Measurements from ENCODE around the gene RASA3. TPM values are rescaled to one million over a fixed set of nuclear protein-coding genes. Genes with fewer than 3 reads are reported as not detected.
"Not testable (repeated sequence)": the region's sequence is repeated elsewhere in the genome, so short reads cannot be mapped to it uniquely, and the experiment has no call there.

The RASA3 gene
- total RNA-seq, 4 donors from 2014 or later = 4.4 to 15.6 (median 8.5) TPM

GRCh38 chr13:114112826-114113322, 19.5 kb downstream of the RASA3 start:
- in situ Hi-C loops (cut with MboI; ENCODE audit: low pct_ligation_motif_present in 1 of 4, low pct_unique_long_range_greater_than_20kb in 1 of 4, low sequenced_read_pairs in 3 of 4) (no loop called here), intact Hi-C loops (cut with DNase I; ENCODE audit: low total_unique reads) (no loop called here)
- Histone ChIP-seq H3K36me3 (no peaks in the 10 kb centered on the region), H3K4me3 (no peak overlapping the region), H3K4me1 (peaks cover 24 to 45% (median 35%) of the 10 kb centered on the region in 4 donors), H3K27ac (peak overlapping the region; percentile 30 to 65 (median 50)), H3K9me3 (no peaks in the 10 kb centered on the region), H3K27me3 (no peaks in the 10 kb centered on the region)
- TF ChIP-seq POLR2A (IDR thresholded peaks at IDR 0.05) (no peak), EP300 (IDR thresholded peaks at IDR 0.05; ENCODE audit: low read depth) (no peak), CTCF (IDR thresholded peaks at IDR 0.05) (no peak), POLR2AphosphoS5 (IDR thresholded peaks at IDR 0.05) (no peak)
- DNase-seq = peak; percentile 3
- 83% methylated on average over 12 of the region's 12 CpGs; no CpG with 5 or more reads in 1 of the 2 donors for WGBS, 2 donors (ENCODE audit: low coverage in 1 of 2)

GRCh38 chr13:114112231-114112825, 20.1 kb downstream of the RASA3 start:
- Histone ChIP-seq H3K27me3 (no peaks in the 10 kb centered on the region), H3K4me1 (peaks cover 24 to 48% (median 37%) of the 10 kb centered on the region in 4 donors), H3K36me3 (no peaks in the 10 kb centered on the region), H3K4me3 (no peak overlapping the region), H3K27ac (peak overlapping the region; percentile 30 to 65 (median 50)), H3K9me3 (no peaks in the 10 kb centered on the region)
- in situ Hi-C loops (cut with MboI; ENCODE audit: low pct_ligation_motif_present in 1 of 4, low pct_unique_long_range_greater_than_20kb in 1 of 4, low sequenced_read_pairs in 3 of 4) (no loop called here), intact Hi-C loops (cut with DNase I; ENCODE audit: low total_unique reads) (no loop called here)
- no peak for TF ChIP-seq POLR2AphosphoS5 (IDR thresholded peaks at IDR 0.05)
- TF ChIP-seq EP300 (IDR thresholded peaks at IDR 0.05; ENCODE audit: low read depth) = no peak
- TF ChIP-seq CTCF (IDR thresholded peaks at IDR 0.05) = no peak
- no peak for TF ChIP-seq POLR2A (IDR thresholded peaks at IDR 0.05)
- WGBS, 2 donors (ENCODE audit: low coverage in 1 of 2) = 90% methylated on average over 23 of the region's 25 CpGs; no CpG with 5 or more reads in 1 of the 2 donors
- peak; percentile 6 for DNase-seq

GRCh38 chr13:114111577-114111976, 20.8 kb downstream of the RASA3 start:
- TF ChIP-seq POLR2AphosphoS5 (IDR thresholded peaks at IDR 0.05) (no peak), POLR2A (IDR thresholded peaks at IDR 0.05) (no peak), CTCF (IDR thresholded peaks at IDR 0.05) (no peak), EP300 (IDR thresholded peaks at IDR 0.05; ENCODE audit: low read depth) (no peak)
- in situ Hi-C loops (cut with MboI; ENCODE audit: low pct_ligation_motif_present in 1 of 4, low pct_unique_long_range_greater_than_20kb in 1 of 4, low sequenced_read_pairs in 3 of 4) (no loop called here), intact Hi-C loops (cut with DNase I; ENCODE audit: low total_unique reads) (no loop called here)
- Histone ChIP-seq H3K4me1 (peaks cover 24 to 52% (median 39%) of the 10 kb centered on the region in 4 donors), H3K9me3 (no peaks in the 10 kb centered on the region), H3K27ac (peak overlapping the region; percentile 30 to 65 (median 50)), H3K27me3 (no peaks in the 10 kb centered on the region), H3K4me3 (no peak overlapping the region), H3K36me3 (no peaks in the 10 kb centered on the region)
- WGBS, 2 donors (ENCODE audit: low coverage in 1 of 2) = 59 to 92% methylated on average over 2 to 11 of the region's 11 CpGs
- DNase-seq = peak; percentile 8

GRCh38 chr13:114110830-114111189, 21.6 kb downstream of the RASA3 start:
- intact Hi-C loops (cut with DNase I; ENCODE audit: low total_unique reads); H3K4me3 ChIP-seq; H3K36me3 ChIP-seq; DNase-seq; H3K9me3 ChIP-seq; in situ Hi-C loops (cut with MboI; ENCODE audit: low pct_ligation_motif_present in 1 of 4, low pct_unique_long_range_greater_than_20kb in 1 of 4, low sequenced_read_pairs in 3 of 4); H3K27me3 ChIP-seq: not testable (repeated sequence)
- peaks cover 19 to 50% (median 37%) of the 10 kb centered on the region in 4 donors for H3K4me1 ChIP-seq
- H3K27ac ChIP-seq = peak overlapping the region; percentile 57 to 66 (median 64)
- 30 to 54% methylated on average over 4 to 11 of the region's 18 CpGs for WGBS, 2 donors (ENCODE audit: low coverage in 1 of 2)
- TF ChIP-seq CTCF (IDR thresholded peaks at IDR 0.05) = peak in 1 of 5 experiments; percentile 4

Data from transverse colon (tissue), 4 donors.